ENCODE measurements around the gene NKX6-2.
"Not testable (repeated sequence)": the region's sequence is repeated elsewhere in the genome, so short reads cannot be mapped to it uniquely, and the experiment has no call there.

NKX6-2 gene

DNA sequence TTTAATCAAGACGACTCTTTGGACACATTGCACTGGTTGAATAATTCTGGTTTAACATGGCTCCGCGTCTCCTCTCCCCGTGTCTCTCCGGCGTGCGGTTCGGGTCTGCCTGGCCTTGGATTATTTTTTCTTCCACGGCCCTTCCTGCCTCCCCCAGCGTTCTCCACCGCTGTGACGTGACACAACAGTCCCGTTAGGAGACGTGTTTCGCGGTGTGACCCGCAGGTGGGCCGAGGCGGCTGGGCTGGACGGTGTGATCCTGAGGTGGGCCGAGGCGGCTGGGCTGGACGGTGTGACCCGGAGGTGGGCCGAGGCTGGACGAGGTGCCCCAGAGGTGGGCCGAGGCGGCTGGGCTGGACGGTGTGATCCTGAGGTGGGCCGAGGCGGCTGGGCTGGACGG lies 12.0 kb upstream of the NKX6-2 start:
- DNase-seq (ENCODE audit: low read depth in 2 of 2), result not testable (repeated sequence)

DNA sequence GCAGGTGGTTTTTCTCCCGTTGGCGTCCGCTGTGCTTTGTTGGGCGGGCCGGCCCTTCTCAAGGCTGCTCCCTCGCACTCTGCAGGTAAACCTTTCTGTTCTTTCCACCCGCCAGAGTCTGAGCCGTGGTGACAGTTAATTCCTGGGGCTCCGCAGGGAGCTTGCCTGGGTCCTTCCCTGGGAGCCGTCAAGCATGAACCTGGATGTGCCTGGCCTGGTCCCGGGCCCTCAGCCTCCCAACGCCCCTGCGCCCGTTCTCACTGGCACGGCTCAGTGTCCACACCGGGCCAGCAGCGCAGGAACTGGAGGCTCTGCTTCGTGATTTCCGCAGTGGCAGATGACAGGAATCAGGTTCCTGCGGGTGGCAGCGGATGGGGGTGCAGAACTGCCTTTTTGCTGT lies 10.9 kb upstream of the NKX6-2 start:
- no peak for DNase-seq (ENCODE audit: low read depth in 2 of 2)

DNA sequence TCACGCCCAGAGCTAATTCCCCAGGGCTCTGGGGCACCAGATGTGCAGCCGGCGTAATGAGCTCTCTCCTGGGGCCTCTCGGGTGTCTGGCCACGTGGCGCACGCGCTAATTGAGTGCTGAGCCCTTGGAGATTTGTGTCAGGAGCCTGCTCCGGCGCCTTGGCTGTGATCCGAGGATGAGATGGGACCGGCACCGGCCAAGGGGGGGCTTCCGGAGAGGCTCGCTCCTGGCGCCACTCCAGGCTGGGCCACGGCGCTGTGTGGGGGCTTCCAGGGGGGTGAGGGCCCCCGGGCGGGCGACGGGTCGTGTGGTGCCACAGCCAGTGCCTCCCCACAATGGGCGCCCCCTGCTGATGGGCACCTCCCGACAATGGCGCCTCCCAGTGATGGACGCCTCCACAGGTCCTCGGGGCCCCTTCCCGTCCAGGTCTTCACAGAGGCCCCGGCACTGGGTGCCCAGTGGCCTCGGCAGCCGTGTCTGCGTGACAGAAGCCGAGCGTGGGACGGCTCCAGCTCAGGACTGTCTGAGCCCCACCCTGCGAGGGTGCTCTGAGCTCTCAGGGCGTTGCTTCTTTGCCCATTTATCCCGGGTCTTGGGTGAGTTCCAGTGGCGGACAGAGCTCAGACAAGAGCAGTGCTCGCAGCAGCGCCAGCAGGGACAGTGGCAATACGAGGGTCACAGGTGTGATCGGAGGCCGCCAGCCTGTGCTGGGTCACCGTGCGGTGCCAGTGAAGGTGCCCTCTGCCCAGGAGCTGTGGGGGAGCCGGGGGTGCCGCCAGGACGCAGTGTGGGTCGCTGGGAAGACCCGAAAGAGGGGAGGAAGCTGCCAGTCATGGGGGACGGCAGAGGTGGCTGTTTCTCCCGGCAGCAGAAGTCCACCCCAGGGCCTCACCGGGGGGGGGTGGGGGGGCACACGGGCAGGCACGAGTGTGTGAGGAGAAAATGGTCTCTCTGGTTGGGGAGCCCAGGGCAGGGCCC lies 8.2 kb upstream of the NKX6-2 start:
- peak in 1 of 2 experiments; percentile 5 for DNase-seq (ENCODE audit: low read depth in 2 of 2)

DNA sequence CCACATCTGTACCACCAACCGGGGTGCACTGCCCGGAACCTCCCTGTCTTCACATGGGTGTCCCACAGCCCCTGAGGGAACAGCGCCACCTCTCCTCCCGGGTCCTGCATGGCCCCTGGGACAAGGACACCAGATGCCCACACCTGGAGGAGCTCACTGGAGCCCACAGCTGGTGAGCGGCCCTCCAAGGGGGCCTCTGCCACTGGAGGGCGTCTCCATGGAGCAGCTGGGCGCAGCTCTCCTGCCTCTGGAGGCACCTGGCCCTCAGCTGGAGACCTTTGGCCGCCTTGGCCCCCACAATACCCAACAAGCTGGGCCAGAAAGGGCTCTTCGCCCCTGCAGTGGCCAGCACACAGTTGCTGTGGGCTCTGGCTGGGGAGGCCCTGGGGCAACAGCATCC lies 7.3 kb upstream of the NKX6-2 start:
- DNase-seq (ENCODE audit: low read depth in 2 of 2), result no peak

DNA sequence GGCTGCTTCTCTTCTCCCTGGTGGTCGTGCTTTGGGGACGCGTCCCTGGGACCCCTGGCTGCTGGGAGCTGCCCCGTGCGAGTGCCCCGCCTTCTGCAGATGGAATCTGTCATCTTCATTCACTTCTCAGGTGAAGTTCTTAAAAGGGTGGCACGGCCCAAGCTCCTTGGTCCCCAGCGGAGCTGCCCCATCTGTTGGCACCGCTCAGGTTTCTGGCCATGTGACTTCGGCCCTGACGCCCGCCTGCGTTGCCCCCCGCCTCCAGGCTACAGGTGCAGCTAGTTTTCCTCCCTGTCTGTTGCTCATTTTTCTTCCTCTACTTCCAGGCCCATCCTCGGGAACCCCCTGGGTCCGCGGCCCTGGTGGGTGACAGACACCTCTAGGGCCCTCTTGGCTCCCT lies 6.8 kb upstream of the NKX6-2 start:
- no peak for DNase-seq (ENCODE audit: low read depth in 2 of 2)

DNA sequence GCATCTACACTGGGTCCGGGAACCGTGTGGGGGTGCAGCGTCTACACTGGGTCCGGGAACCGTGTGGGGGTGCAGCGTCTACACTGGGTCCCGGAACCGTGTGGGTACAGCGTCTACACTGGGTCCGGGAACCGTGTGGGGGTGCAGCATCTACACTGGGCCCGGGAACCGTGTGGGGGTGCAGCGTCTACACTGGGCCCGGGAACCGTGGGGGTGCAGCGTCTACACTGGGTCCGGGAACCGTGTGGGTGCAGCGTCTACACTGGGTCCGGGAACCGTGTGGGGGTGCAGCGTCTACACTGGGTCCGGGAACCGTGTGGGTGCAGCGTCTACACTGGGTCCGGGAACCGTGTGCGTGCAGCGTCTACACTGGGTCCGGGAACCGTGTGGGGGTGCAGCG lies 6.2 kb upstream of the NKX6-2 start:
- not testable (repeated sequence) for DNase-seq (ENCODE audit: low read depth in 2 of 2)

DNA sequence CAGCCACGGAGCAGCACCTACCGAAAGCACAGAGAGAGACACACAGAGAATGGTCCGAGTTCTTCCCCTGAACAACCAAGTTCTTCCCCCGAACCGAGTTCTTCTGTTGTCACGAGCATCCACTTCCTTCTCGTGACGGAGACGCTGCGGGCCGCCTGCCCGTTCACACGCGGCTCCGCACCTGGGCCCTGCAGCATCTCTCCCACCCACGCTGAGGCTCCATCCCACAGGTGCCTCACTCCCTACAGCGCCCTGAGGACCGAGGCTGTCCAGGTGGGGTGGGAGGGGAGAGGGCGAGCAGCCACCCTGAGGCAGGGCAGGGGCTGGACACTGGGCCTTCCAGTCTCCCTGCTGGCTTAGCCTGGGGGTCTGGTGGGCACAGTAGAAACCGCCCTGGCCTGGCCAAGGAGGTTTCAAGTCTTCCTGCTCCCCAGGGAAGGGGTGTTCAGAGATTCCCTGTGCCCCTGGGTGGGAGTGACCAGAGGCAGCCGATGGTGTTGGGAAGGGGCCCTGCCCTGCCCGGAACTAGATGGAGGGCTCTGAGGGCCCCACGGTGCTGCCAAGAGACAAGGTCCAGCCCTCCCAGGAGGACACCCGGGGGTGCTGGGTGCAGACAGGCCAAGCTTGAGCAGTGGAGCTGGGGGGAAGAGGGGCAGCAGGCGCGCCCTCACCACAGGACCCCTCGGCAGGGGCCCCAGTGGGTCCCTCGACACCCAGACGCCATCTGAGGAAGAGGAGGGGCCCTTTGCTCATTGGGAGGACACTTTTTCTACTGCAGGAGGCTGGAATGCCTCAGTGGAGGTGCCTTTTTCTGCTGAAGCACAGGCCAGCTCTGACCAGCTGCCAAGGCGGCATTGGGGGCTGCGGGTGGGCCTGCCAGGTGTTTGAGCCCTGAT lies 5.2 kb upstream of the NKX6-2 start:
- DNase-seq (ENCODE audit: low read depth in 2 of 2), result no peak

DNA sequence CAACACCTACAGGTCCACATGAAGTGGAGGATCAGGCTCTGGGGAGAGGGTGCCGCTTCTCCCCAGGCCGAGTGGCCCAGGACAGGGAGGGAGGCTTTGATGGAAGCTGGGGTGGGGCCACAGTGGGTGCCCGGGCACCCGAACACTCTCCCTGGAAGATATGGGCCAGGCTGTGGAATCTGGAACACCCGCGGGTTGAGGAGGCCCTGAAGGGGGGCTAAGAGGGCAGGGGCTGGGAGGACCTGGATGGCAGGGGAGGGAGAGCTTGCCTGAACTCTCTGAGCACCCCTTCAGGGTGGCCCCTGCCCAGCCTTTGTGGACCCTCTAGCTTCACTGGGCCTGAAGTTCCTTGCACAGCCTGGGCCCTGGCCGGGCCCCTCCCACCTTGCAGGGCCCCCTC lies 4.5 kb upstream of the NKX6-2 start:
- no peak for DNase-seq (ENCODE audit: low read depth in 2 of 2)

DNA sequence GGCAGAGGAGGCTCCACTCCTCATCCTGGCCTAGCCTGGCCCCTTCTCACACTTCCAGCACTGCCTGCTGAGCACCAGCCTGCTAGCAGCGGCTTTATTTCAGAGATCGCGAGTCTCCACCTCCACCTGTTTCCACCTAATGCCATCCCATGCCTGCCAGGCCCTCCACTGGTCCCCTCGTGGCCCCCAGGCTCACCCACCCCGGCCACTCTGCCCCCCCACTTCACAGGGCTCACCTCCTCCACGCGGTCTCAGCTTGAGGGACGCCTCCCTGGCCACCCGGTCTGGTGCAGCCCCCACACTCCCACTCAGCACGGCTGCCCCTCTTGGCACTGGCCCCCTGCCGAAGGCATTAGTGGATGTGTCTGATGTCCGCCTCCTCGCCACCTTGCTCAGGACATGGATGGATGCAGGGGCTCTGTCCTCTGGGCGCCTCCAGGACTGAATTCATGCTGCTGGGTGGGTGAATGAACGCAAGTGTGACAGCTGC lies 3.8 kb upstream of the NKX6-2 start:
- no peak for DNase-seq (ENCODE audit: low read depth in 2 of 2)

DNA sequence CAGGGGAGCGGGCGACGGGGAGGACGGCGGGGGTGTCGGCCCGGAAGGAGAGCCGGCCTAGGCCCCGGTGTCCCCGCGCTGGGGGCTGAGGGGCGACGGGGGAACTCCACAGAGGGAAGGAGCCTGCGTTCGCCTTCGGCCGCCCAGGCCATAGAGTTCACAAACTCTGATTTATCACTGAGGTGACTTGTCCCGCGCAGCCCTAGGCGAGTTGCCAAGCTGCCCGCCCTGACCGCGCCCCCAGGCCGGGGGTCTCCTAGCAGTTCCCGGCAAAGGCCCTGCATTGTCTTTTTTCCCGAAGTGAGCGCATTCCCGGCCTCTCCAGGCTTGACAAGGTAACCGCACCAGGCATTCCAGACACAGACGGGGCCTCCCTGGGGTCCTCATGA lies 2.9 kb upstream of the NKX6-2 start:
- no peak for DNase-seq (ENCODE audit: low read depth in 2 of 2)

DNA sequence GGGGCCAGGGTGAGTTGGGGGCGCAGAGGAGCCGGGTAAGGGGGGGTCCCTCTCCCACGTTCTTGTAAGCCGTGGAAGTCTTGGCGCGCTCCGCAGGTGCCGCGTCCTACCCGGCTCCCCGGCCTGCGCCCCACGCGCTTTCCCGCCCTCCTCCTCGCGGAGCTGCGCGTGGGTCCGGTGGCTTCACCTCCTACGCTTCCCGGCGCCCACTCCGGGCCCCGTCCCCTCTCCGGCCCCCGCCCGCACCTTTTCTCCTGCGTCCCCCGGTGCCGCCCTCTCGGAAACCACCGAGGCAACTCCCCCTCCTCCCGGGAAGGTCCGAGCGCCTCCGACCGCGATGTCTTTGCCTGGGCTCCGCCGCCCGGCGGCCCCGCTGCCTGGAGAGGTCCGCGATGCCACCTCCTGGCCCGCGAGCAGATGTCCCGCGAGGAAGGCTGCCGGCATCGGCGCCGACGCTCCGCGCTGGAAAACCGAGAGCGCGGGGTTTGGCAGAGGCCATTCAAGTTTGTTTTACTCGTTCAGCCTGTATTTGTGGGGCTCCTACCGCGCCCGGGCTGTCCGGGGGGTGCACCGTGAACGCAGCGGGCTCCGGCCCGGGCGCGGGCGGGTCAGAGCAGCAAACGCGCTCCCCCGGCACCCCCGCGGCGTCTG lies 2.4 kb upstream of the NKX6-2 start:
- DNase-seq (ENCODE audit: low read depth in 2 of 2), result no peak

DNA sequence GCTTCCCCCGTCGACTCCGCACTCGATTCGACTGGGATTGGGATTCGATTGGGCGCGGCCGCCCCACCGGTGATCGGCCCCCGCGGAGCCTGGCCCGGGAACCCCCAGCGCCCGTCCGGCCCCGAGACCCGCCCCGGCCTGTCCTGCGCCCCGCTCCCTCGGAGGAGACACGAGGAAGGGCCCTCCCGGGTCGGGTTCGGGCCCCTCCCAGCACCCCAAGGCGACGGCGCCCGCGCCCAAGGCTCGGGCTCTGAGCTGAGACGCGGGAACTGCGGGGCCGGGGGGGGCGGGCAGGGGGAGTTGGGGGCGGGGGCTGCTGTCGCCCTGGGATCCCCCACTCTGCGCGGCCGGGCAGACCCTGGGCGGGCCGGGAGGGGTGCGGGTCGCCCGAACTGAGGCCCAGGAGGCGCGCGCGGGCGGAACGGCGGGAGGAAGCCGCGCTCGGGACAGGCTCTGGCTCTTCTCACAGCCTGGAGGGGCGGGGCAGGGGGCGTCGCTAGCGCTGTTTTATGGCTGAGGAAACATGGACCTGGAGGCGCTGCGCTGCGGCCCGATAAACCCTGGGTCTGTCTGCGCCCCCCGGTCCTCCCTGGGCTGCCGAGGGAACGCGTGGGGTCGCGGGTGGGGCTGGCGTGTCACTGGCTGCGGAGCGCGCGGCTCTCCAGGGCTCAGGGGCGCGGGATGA lies 1.7 kb upstream of the NKX6-2 start:
- no peak for DNase-seq (ENCODE audit: low read depth in 2 of 2)

DNA sequence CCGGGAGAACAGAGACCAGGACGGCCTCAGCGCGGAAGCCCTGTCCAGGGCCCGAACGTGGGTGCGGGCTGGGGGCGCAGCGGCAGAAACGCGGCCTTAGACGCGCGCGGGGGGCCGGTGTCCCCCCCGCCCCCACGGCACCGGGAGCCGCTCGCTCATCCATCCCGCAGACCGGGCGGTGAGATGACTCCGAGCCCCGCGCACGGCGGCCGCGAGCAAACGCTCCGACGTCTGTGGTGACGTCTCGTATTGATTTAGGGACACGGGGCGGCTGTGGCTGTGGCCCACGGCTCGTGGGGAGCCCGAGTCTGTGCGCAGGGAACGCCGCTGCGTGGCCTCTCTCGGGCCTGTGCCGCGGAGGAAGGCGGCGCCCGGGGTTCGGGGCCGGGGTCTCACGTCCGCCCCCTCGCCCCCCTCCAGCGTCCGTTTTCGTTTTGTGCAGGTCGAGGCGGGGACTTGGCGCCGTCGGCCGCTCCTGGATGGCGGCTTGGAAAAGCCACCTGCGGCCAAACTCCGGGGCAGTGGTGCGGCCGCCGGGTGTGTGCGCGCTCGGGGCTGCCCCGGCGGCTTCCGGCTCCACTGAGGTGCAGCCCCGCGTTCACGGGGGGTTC lies 1.0 kb upstream of the NKX6-2 start:
- DNase-seq (ENCODE audit: low read depth in 2 of 2), result no peak

DNA sequence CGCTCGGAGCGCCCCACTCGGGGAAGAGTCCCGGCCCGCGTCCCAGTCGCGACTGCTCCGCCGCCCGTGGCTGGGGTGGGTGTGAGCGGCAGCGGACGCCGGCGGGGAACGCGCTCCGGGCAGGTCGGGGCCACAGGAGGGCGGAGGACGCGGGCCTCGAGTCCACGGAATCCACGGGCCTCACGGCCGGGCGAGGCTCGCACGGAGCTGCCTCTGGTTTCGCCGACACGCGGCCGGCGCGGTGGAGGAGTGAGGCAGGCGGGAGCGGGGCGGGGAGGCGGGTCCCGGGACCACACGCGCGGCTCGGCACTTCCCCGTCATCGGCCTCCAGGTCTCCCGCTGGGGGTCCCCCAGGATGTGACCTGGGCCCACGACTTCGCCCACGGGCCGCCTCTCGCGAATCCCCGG lies 533 bp upstream of the NKX6-2 start:
- DNase-seq (ENCODE audit: low read depth in 2 of 2), result no peak

DNA sequence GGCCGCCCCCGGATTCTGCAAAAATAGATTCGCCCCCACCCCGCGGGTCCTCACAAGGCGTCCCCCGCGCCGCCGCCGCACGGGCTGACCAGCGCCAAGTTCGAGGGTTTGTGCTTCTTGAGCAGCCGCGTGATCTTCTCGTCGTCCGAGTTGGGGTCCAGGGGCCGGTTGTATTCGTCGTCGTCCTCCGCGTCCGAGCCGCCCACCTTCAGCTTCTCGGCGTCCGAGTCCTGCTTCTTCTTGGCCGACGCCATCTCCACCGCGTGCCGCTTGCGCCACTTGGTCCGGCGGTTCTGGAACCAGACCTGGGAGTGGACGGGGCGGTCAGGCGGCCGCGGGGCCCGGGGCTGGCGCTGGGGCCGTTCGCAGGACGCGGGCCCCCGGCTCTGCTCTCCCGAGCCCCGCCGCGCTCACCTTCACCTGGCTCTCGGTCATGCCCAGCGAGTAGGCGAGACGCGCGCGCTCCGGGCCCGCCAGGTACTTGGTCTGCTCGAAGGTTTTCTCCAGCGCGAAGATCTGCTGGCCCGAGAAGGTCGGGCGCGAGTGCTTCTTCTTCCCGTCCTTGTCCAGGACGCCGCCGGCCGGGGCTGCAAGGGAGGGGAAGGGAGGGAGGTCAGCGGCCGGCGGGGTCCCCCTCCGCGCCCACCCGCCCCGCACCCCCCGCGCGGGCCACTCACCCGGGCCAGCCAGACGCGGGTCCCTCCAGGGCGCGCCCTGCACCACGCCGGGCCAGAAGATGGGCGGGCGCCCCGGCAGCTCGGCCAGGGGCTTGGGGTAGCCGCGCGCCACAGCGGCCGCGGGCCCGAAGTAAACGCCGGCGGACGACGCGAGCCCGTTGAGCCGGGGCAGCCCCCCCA lies 853 bp downstream of the NKX6-2 start:
- no peak for DNase-seq (ENCODE audit: low read depth in 2 of 2)

DNA sequence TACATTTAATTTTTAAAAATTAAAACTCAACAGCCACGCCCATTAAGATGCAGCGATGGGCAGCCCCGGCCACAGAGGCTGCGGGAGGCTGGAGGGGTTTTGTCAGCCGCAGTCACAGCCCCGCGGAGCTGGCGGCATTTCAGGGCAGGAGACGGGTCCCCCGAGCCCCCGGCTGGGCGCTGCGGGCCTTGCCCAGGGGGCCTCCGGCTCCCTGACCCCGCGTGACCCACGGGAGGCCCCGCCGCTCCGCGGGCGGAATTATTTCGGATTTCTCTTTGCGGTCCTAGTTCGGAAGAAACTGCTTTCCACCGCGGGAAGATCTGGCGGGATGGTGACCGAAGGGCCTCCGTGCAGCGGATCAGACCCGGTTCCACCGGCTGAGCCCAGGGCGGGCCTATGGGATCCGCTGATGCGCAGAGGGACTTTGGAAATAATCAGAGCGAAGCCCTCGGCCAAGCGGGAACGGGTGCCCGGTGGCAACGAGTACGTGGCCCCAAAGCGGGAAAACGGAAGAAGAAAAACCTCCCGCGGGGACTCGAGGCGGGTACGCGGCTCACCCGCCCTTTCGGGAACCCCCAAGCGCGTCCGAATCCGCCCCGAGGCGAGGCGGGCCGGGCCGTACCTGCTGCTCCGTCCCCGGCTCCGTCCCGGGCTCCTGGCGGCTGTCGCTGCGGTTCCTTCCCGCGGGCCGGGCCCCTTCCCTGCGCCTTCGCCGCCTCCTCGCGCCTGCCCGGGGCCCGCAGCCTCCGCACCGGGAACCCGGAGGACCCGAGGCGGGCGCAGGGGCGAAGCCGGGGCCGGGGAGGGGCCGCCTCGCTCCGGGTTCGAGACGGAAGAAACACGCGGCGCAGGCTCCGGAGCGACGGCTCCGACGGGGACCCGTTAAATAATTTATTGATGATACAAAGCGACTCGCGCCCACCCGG lies 1.7 kb downstream of the NKX6-2 start:
- DNase-seq (ENCODE audit: low read depth in 2 of 2), result no peak

DNA sequence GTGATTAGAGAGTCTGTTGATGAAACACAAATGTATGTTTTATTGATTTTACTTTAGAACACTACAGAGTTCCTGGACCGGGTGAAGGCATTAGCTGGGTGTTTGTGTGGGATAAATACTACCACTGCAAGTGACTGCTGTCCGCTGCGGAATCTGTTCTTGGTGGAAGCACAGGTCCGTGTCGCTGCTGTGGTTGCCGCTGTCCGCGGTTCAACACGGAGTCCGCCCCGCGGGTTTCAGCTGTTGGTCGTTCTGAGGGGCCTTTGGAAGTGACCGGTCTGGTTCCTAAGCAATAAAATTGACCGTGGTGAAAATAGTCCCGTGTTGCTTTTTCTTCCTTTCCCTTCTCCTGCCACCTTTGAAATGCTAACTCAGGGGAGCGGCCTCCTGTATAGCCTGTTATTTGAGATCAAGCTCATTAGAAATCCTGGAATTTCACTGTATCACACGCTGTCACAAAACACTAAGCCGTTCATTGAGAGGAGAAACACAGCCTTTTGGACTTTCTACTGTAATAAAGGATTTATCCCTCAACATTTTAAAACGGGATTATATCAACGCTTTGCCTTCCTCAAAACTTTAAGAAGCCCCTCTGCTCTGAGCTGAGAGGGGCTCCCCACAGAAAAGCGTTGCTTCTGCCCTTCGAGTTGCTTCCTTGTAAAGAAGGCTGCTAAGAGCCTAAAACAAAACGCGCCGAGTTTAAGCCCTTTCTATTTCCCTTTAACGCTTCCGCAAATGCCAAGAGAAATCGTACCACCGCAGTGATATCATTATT lies 2.6 kb downstream of the NKX6-2 start:
- no peak for DNase-seq (ENCODE audit: low read depth in 2 of 2)

DNA sequence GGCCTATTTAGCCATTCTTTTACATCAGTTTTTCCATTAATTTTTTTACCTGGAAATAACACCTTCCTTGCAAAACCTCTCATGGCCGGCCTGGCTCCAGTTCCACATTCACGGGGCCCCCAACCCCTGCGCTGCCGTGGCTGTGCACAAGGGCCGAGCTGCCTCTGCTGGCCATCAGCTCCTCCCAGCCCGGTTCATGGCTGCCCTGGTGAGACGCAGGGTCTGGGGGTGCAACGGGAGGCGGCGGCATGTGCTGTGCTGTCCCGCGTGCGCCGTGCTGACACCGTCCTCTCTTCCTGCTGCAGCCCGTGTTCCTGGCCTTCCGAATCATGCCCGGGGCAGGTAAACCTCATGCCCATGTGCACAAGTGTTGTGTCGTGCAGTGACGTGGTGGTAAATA lies 4.4 kb downstream of the NKX6-2 start:
- no peak for DNase-seq (ENCODE audit: low read depth in 2 of 2)

Measured in fibroblast of skin of left quadriceps (primary cell).